OCI-LY1 (cell line): ENCODE measurements around the gene RUVBL1.

Source experiments
- H2AFZ ChIP-seq: fragments of 200-600 bp; sonication (generic), shearing (Covaris generic); 2 replicates; pipeline ENCODE4 v1.6.0; 2014; ENCODE audit warnings: antibody characterized with exemption, mild to moderate bottlenecking, low read length
- H3F3A ChIP-seq: fragments of 200-600 bp; sonication (generic), shearing (Covaris generic); 2 replicates; pipeline ENCODE4 v1.6.0; 2014; ENCODE audit warnings: mild to moderate bottlenecking, antibody characterized with exemption, low read length, moderate library complexity; ENCODE audit not compliant: insufficient read depth
- H3K27ac ChIP-seq: fragments of 200-600 bp; sonication (generic); 2 replicates; pipeline ENCODE4 v1.5.1; 2014; ENCODE audit warnings: low read length, mixed run types, mild to moderate bottlenecking, low read depth; ENCODE audit not compliant: poor library complexity, severe bottlenecking
- H3K27me3 ChIP-seq: fragments of 200-600 bp; sonication (generic); 2 replicates; pipeline ENCODE4 v1.6.0; 2014; ENCODE audit warnings: antibody characterized with exemption, mild to moderate bottlenecking, low read length, moderate library complexity; ENCODE audit not compliant: insufficient read depth
- H3K36me3 ChIP-seq: fragments of 200-600 bp; sonication (generic); 2 replicates; pipeline ENCODE4 v1.6.1; 2014; ENCODE audit warnings: mild to moderate bottlenecking, antibody characterized with exemption, low read length, moderate library complexity, mixed read lengths; ENCODE audit not compliant: insufficient read depth
- H3K4me1 ChIP-seq: fragments of 200-600 bp; sonication (generic); 2 replicates; pipeline ENCODE4 v1.5.1; 2014; ENCODE audit warnings: mild to moderate bottlenecking, low read length, moderate library complexity; ENCODE audit not compliant: insufficient read depth, severe bottlenecking
- H3K4me2 ChIP-seq: fragments of 200-600 bp; sonication (generic), shearing (Covaris generic); 2 replicates; pipeline ENCODE4 v1.6.1; 2014; ENCODE audit warnings: low read length
- H3K4me3 ChIP-seq: fragments of 200-600 bp; sonication (generic); 2 replicates; pipeline ENCODE4 v1.5.1; 2014; ENCODE audit warnings: low read length, low read depth, mild to moderate bottlenecking, mixed read lengths; ENCODE audit not compliant: poor library complexity, severe bottlenecking
- H3K79me2 ChIP-seq: fragments of 200-600 bp; shearing (Covaris generic); 2 replicates; pipeline ENCODE4 v1.6.1; 2016; ENCODE audit warnings: mixed run types, low read length, mixed read lengths; ENCODE audit not compliant: insufficient read depth
- H3K9ac ChIP-seq: fragments of 200-600 bp; sonication (generic), shearing (Covaris generic); 2 replicates; pipeline ENCODE4 v1.6.1; 2014; ENCODE audit warnings: mild to moderate bottlenecking, low read length, mixed read lengths
- H3K9me2 ChIP-seq: fragments of 200-600 bp; sonication (generic), shearing (Covaris generic); 2 replicates; pipeline ENCODE4 v1.6.1; 2014; ENCODE audit warnings: low read depth, mild to moderate bottlenecking, low read length, mixed read lengths
- H3K9me3 ChIP-seq: fragments of 200-600 bp; shearing (Covaris generic); 2 replicates; pipeline ENCODE4 v1.6.1; 2014; ENCODE audit warnings: low read length, mixed read lengths
- H4K20me1 ChIP-seq: fragments of 200-600 bp; sonication (generic), shearing (Covaris generic); 2 replicates; pipeline ENCODE4 v1.6.0; 2016; ENCODE audit warnings: mild to moderate bottlenecking, low read length; ENCODE audit not compliant: insufficient read depth
- EZH2 ChIP-seq: fragments of 200-600 bp; sonication (generic), shearing (Covaris generic); IDR thresholded peaks from 2 replicates; pipeline ENCODE4 v1.8.0; 2017; ENCODE audit warnings: borderline replicate concordance, mixed run types, mild to moderate bottlenecking, antibody characterized with exemption, low read length, moderate library complexity, mixed read lengths
- TF ChIP-seq, protein P1 (sequence below): fragments of 200-600 bp; sonication (generic), shearing (Covaris generic); IDR thresholded peaks from 2 replicates; pipeline ENCODE4 v1.5.1; 2017; ENCODE audit warnings: mild to moderate bottlenecking, antibody characterized with exemption, low read length, moderate library complexity, mixed read lengths

RUVBL1 gene

DNA sequence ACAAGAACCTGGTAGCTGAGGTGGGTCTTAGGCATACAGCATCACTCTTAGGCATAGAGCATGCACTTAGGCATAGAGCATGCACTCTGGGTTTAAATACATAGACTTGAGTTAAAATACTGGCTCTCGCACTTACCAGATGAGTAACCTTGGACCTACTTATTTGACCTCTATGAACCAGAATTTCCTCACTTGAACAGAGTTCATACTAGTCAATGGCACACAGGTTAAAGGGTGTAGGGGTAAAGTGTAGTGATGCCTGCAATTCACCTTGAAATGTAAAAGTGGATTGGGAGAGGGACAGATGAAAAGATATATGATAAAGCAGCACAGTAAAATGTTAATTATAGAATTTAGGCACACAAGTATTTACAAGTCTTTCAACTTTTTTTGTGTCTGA is 1.6 kb downstream of the RUVBL1 start:
- Histone ChIP-seq H3K9me3 (no peaks in the 10 kb centered on the region), H4K20me1 (no peaks in the 10 kb centered on the region), H3K27me3 (no peaks in the 10 kb centered on the region), H3K9me2 (no peaks in the 10 kb centered on the region), H3F3A (no peaks in the 10 kb centered on the region), H3K27ac (no peak overlapping the region), H3K4me2 (peak overlapping the region; percentile 77), H3K4me1 (peaks cover 19% of the 10 kb centered on the region), H3K36me3 (peaks cover 34% of the 10 kb centered on the region), H3K9ac (peak overlapping the region; percentile 96; the same call in 1 of the 2 replicates), H3K79me2 (peaks cover 15% of the 10 kb centered on the region), H3K4me3 (peak overlapping the region; percentile 94), H2AFZ (no peak overlapping the region)
- TF ChIP-seq, protein P1, sequence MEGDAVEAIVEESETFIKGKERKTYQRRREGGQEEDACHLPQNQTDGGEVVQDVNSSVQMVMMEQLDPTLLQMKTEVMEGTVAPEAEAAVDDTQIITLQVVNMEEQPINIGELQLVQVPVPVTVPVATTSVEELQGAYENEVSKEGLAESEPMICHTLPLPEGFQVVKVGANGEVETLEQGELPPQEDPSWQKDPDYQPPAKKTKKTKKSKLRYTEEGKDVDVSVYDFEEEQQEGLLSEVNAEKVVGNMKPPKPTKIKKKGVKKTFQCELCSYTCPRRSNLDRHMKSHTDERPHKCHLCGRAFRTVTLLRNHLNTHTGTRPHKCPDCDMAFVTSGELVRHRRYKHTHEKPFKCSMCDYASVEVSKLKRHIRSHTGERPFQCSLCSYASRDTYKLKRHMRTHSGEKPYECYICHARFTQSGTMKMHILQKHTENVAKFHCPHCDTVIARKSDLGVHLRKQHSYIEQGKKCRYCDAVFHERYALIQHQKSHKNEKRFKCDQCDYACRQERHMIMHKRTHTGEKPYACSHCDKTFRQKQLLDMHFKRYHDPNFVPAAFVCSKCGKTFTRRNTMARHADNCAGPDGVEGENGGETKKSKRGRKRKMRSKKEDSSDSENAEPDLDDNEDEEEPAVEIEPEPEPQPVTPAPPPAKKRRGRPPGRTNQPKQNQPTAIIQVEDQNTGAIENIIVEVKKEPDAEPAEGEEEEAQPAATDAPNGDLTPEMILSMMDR: no peak
- no peak for TF ChIP-seq EZH2

DNA sequence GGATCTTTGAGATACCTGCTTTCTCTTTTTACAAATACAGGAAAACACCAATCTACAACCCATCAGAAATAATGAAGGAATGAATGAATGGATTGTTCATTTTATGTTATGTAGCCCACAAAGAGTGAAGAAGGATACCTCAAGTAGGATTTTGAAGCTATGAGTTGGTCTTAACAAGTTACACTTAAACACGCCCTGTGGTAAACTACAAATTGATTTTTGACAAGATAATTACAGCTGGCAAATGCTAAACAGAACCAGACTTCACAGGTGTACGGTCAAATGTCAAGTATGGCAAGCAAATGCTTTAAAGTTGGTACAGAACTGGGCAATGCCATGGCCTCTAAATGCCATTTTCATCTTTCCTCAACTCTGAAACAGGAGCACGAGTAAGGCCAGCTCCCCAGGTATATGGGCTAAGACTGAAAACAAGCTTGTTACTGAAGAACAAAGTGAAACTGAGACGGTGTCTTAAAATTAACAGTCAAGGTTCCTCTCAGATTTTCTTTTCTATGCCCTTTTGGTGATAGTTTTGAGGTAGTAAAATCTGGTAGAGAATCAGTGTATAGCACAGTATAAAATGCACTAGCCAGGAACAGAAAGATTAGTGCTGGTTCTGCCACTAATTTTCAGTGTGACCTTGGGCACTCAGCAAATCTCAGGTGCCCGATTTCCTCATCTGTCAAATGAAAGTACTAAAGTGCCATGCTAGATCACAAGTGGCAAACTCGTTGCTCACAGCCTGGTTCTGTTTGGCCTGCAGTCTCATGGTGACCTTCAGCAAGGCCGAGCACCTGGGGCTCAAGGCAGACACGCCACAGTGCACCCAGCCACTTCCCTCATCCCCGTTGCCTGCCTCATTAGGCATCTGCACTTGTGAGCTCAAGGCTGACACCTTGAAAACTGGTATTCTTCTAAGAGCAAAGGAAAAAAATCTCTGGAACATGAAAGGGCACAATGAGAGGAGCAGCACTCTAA is 9.5 kb downstream of the RUVBL1 start:
- peak overlapping the region; percentile 68 for H3K27ac ChIP-seq

GRCh38 chr3:128112357-128112968 is 11.1 kb downstream of the RUVBL1 start:
- Histone ChIP-seq H3K79me2 (peaks cover 10% of the 10 kb centered on the region; the same call in 1 of the 2 replicates), H3K9me2 (no peaks in the 10 kb centered on the region), H4K20me1 (no peaks in the 10 kb centered on the region), H3K4me2 (no peak overlapping the region), H3K9ac (no peak overlapping the region), H3K27ac (no peak overlapping the region), H3K9me3 (no peaks in the 10 kb centered on the region), H3K36me3 (peaks cover 78% of the 10 kb centered on the region), H3K4me3 (no peak overlapping the region), H3K4me1 (peaks cover 16% of the 10 kb centered on the region), H3K27me3 (no peaks in the 10 kb centered on the region), H3F3A (peaks cover 6% of the 10 kb centered on the region; the same call in 1 of the 2 replicates), H2AFZ (no peak overlapping the region)
- TF ChIP-seq, protein P1: no peak
- TF ChIP-seq EZH2: no peak

More for the DNA sequence above, 9.5 kb downstream of the RUVBL1 start:
- TF ChIP-seq EZH2: no peak
- TF ChIP-seq, protein P1: no peak
- H3K4me2 ChIP-seq: peak overlapping the region; percentile 40; the same call in 1 of the 2 replicates
- H2AFZ ChIP-seq: no peak overlapping the region
- no peaks in the 10 kb centered on the region for H4K20me1 ChIP-seq
- H3K9me3 ChIP-seq: no peaks in the 10 kb centered on the region
- H3F3A ChIP-seq: peaks cover 6% of the 10 kb centered on the region; the same call in 1 of the 2 replicates
- peaks cover 77% of the 10 kb centered on the region for H3K36me3 ChIP-seq
- H3K79me2 ChIP-seq: peaks cover 10% of the 10 kb centered on the region; the same call in 1 of the 2 replicates
- H3K27me3 ChIP-seq: no peaks in the 10 kb centered on the region
- H3K4me1 ChIP-seq: peaks cover 16% of the 10 kb centered on the region
- H3K9me2 ChIP-seq: no peaks in the 10 kb centered on the region
- peak overlapping the region; percentile 24 for H3K4me3 ChIP-seq
- peak overlapping the region; percentile 28; the same call in 1 of the 2 replicates for H3K9ac ChIP-seq
